HepG2 (cell line): ENCODE results near the gene ZNF500. TPM values are rescaled to one million over a fixed set of nuclear protein-coding genes. Genes with fewer than 3 reads are reported as not detected.

Source experiments
- E2F2 ChIP-seq: sonication (generic); formaldehyde crosslinking; IDR thresholded peaks from 2 replicates; pipeline ENCODE4 v1.4.0; 2020; ENCODE audit warnings: missing genetic modification reagents, borderline replicate concordance
- ELF3 ChIP-seq: IDR thresholded peaks from 2 replicates; pipeline ENCODE4 v1.6.1; 2016; ENCODE audit warnings: missing genetic modification reagents, missing compliant biosample characterization
- ETV5 ChIP-seq: IDR thresholded peaks from 2 replicates; pipeline ENCODE4 v1.6.1; 2018; ENCODE audit warnings: missing biosample characterization, missing genetic modification reagents, inconsistent platforms, borderline replicate concordance
- HES4 ChIP-seq: sonication (generic); formaldehyde crosslinking; IDR thresholded peaks from 2 replicates; pipeline ENCODE4 v1.9.0; 2021; ENCODE audit warnings: mild to moderate bottlenecking, missing genetic modification reagents, borderline replicate concordance
- HOXA7 ChIP-seq: sonication (generic); formaldehyde crosslinking; IDR thresholded peaks from 2 replicates; pipeline ENCODE4 v1.8.1; 2022; ENCODE audit warnings: mild to moderate bottlenecking, missing genetic modification reagents, moderate library complexity
- ISL2 ChIP-seq: sonication (generic); formaldehyde crosslinking; IDR thresholded peaks from 2 replicates; pipeline ENCODE4 v1.5.0; 2020; ENCODE audit warnings: missing genetic modification reagents
- KDM4B ChIP-seq: sonication (generic); formaldehyde crosslinking; IDR thresholded peaks from 2 replicates; pipeline ENCODE4 v1.4.0; 2020; ENCODE audit warnings: missing genetic modification reagents
- NR2C2 ChIP-seq: sonication (generic); formaldehyde crosslinking; IDR thresholded peaks from 2 replicates; pipeline ENCODE4 v1.4.0; 2020; ENCODE audit warnings: missing genetic modification reagents, mild to moderate bottlenecking, moderate library complexity, borderline replicate concordance
- PLRG1 ChIP-seq: fragments of 450-650 bp; conservative IDR thresholded peaks from 2 replicates; pipeline ENCODE4 v1.6.1; 2016
- ZBTB20 ChIP-seq: sonication (generic); formaldehyde crosslinking; IDR thresholded peaks from 2 replicates; pipeline ENCODE4 v1.8.1; 2023; ENCODE audit warnings: missing genetic modification reagents, low read depth, mild to moderate bottlenecking, borderline replicate concordance
- ZBTB7A ChIP-seq: sonication (generic); formaldehyde crosslinking; IDR thresholded peaks from 2 replicates; pipeline ENCODE4 v1.8.0; 2022; ENCODE audit warnings: mild to moderate bottlenecking, missing genetic modification reagents
- ZNF10 ChIP-seq: sonication (generic); formaldehyde crosslinking; IDR thresholded peaks from 2 replicates; pipeline ENCODE4 v1.4.0; 2020; ENCODE audit warnings: mild to moderate bottlenecking, low read depth, missing genetic modification reagents, borderline replicate concordance
- ZNF124 ChIP-seq: sonication (generic); formaldehyde crosslinking; IDR thresholded peaks from 2 replicates; pipeline ENCODE4 v1.4.0; 2020; ENCODE audit warnings: missing genetic modification reagents
- ZNF317 ChIP-seq: sonication (generic); formaldehyde crosslinking; IDR thresholded peaks from 2 replicates; pipeline ENCODE4 v1.5.0; 2020; ENCODE audit warnings: mild to moderate bottlenecking, missing genetic modification reagents
- ZNF556 ChIP-seq: sonication (generic); formaldehyde crosslinking; IDR thresholded peaks from 2 replicates; pipeline ENCODE4 v1.4.0; 2020; ENCODE audit warnings: mild to moderate bottlenecking, missing genetic modification reagents, borderline replicate concordance
- ZNF768 ChIP-seq: sonication (generic); formaldehyde crosslinking; IDR thresholded peaks from 2 replicates; pipeline ENCODE4 v1.4.0; 2020; ENCODE audit warnings: missing genetic modification reagents
- ZNF792 ChIP-seq: IDR thresholded peaks from 2 replicates; pipeline ENCODE4 v1.6.1; 2016
- ZXDC ChIP-seq: sonication (generic); formaldehyde crosslinking; IDR thresholded peaks from 2 replicates; pipeline ENCODE4 v1.5.0; 2020; ENCODE audit warnings: mild to moderate bottlenecking, missing genetic modification reagents
- polyA plus RNA-seq, 8 experiments: library from polyadenylated mRNA; depleted of rRNA in 3 of 8; stranded (reverse) in 7 of 8; unstranded in 1 of 8; fragments of >200 nt; fragmentation: Illumina TruSeq in 4 of 8; extraction: Trizol in 4 of 8; gene quantifications; 2 replicates each; pipeline versions ENCODE4 v1.2.1 to v1.2.3, GENCODE V29; 2011 to 2016; ENCODE audit warnings: low read depth in 4 of 8, missing spikeins in 1 of 8, mixed read lengths in 1 of 8; ENCODE audit not compliant: insufficient read depth in 1 of 8
- total RNA-seq, 5 experiments: library from RNA; depleted of rRNA; stranded (reverse); fragments of >200 nt; fragmentation: Illumina TruSeq; extraction: Trizol; gene quantifications; 2 replicates each; pipeline ENCODE4 v1.2.3, GENCODE V29; 2016; ENCODE audit warnings: low read depth in 1 of 5
- TF ChIP-seq, protein P1 (sequence below): sonication (generic); formaldehyde crosslinking; IDR thresholded peaks from 2 replicates; pipeline ENCODE4 v1.5.0; 2020; ENCODE audit warnings: missing genetic modification reagents, mild to moderate bottlenecking, borderline replicate concordance
- TF ChIP-seq, protein P2 (sequence below): sonication (generic); formaldehyde crosslinking; IDR thresholded peaks from 2 replicates; pipeline ENCODE4 v1.5.0; 2020; ENCODE audit warnings: mild to moderate bottlenecking, low read depth, missing genetic modification reagents, borderline replicate concordance
- TF ChIP-seq, protein P3 (sequence below): sonication (generic); formaldehyde crosslinking; IDR thresholded peaks from 2 replicates; pipeline ENCODE4 v1.4.0; 2020; ENCODE audit warnings: mild to moderate bottlenecking, missing genetic modification reagents

ZNF500 gene
- total and polyA plus RNA-seq, 2 of the 13 experiments (the other 11 are each of a cell fraction or from before 2014, with no cell fraction given), result 6.1 to 12.2 TPM

- TF ChIP-seq, protein P1, sequence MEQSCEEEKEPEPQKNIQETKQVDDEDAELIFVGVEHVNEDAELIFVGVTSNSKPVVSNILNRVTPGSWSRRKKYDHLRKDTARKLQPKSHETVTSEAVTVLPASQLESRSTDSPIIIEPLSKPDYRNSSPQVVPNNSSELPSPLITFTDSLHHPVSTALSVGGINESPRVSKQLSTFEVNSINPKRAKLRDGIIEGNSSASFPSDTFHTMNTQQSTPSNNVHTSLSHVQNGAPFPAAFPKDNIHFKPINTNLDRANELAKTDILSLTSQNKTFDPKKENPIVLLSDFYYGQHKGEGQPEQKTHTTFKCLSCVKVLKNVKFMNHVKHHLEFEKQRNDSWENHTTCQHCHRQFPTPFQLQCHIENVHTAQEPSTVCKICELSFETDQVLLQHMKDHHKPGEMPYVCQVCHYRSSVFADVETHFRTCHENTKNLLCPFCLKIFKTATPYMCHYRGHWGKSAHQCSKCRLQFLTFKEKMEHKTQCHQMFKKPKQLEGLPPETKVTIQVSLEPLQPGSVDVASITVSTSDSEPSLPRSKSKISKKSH, result peak; percentile 65; the same call in 1 of the 2 replicates
- TF ChIP-seq HES4 (CRISPR knock-in tag) (0 out of 2 replicates have a peak, but pooled peaks have one; percentile 8), ISL2 (no peak), ZNF792 (CRISPR knock-in tag) (peak; percentile 58; the same call in 1 of the 2 replicates), ZNF317 (peak; percentile 37; the same call in 1 of the 2 replicates), HOXA7 (CRISPR knock-in tag) (no peak), ELF3 (peak; percentile 25; the same call in 1 of the 2 replicates), ZNF10 (CRISPR knock-in tag) (no peak), NR2C2 (no peak; the same call in 1 of the 2 replicates), ZNF768 (CRISPR knock-in tag) (peak; percentile 15; the same call in 1 of the 2 replicates), ZNF124 (CRISPR knock-in tag) (no peak), PLRG1 (no peak), E2F2 (CRISPR knock-in tag) (no peak), KDM4B (no peak), ZBTB20 (CRISPR knock-in tag) (no peak), ETV5 (peak; percentile 70; the same call in 1 of the 2 replicates), ZXDC (no peak), ZNF556 (CRISPR knock-in tag) (no peak), ZBTB7A (CRISPR knock-in tag) (0 out of 2 replicates have a peak, but pooled peaks have one; percentile 17)
- TF ChIP-seq, protein P2, sequence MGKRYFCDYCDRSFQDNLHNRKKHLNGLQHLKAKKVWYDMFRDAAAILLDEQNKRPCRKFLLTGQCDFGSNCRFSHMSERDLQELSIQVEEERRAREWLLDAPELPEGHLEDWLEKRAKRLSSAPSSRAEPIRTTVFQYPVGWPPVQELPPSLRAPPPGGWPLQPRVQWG (CRISPR knock-in tag), result no peak
- TF ChIP-seq, protein P3, sequence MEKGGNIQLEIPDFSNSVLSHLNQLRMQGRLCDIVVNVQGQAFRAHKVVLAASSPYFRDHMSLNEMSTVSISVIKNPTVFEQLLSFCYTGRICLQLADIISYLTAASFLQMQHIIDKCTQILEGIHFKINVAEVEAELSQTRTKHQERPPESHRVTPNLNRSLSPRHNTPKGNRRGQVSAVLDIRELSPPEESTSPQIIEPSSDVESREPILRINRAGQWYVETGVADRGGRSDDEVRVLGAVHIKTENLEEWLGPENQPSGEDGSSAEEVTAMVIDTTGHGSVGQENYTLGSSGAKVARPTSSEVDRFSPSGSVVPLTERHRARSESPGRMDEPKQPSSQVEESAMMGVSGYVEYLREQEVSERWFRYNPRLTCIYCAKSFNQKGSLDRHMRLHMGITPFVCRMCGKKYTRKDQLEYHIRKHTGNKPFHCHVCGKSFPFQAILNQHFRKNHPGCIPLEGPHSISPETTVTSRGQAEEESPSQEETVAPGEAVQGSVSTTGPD (CRISPR knock-in tag), result no peak
Measured at GRCh38 chr16:4765511-4766474, 1.2 kb downstream of the ZNF500 start (continued).
